IMR-90 (cell line): ENCODE data around the gene OVCA2.

Source experiments
- CEBPB ChIP-seq: IDR thresholded peaks from 2 replicates; pipeline ENCODE4 v1.6.1; 2012; ENCODE audit warnings: low read depth, low read length, improper control_type of control experiment
- CHD1 ChIP-seq: IDR thresholded peaks from 2 replicates; pipeline ENCODE4 v1.6.1; 2012; ENCODE audit warnings: low read depth, low read length, improper control_type of control experiment
- CTCF ChIP-seq: conservative IDR thresholded peaks from 2 replicates; pipeline ENCODE4 v1.5.1; 2012; ENCODE audit warnings: mild to moderate bottlenecking, low read depth, low read length, improper control_type of control experiment
- FOS ChIP-seq: fragments of 150-350 bp; IDR thresholded peaks from 2 replicates; pipeline ENCODE4 v1.6.1; 2016; ENCODE audit warnings: low read depth, low read length
- MAFK ChIP-seq: IDR thresholded peaks from 2 replicates; pipeline ENCODE4 v1.6.1; 2012; ENCODE audit warnings: low read depth, low read length, improper control_type of control experiment
- MAZ ChIP-seq: IDR thresholded peaks from 2 replicates; pipeline ENCODE4 v1.6.1; 2012; ENCODE audit warnings: low read depth, mild to moderate bottlenecking, low read length, improper control_type of control experiment, moderate library complexity, borderline replicate concordance
- MXI1 ChIP-seq: IDR thresholded peaks from 2 replicates; pipeline ENCODE4 v1.6.1; 2012; ENCODE audit warnings: low read depth, mild to moderate bottlenecking, low read length, moderate library complexity, borderline replicate concordance
- POLR2A ChIP-seq: IDR thresholded peaks from 2 replicates; pipeline ENCODE4 v1.6.1; 2012; ENCODE audit warnings: mild to moderate bottlenecking, low read depth, low read length
- RAD21 ChIP-seq: IDR thresholded peaks from 2 replicates; pipeline ENCODE4 v1.6.1; 2012; ENCODE audit warnings: low read length, improper control_type of control experiment
- RCOR1 ChIP-seq: IDR thresholded peaks from 2 replicates; pipeline ENCODE4 v1.6.1; 2012; ENCODE audit warnings: mild to moderate bottlenecking, low read length, improper control_type of control experiment; ENCODE audit not compliant: insufficient replicate concordance
- RFX5 ChIP-seq: IDR thresholded peaks from 2 replicates; pipeline ENCODE4 v1.8.0; 2012; ENCODE audit warnings: low read depth, mild to moderate bottlenecking, low read length, moderate library complexity
- SMC3 ChIP-seq: fragments of 150-350 bp; IDR thresholded peaks from 2 replicates; pipeline ENCODE4 v1.6.1; 2016; ENCODE audit warnings: low read depth, mild to moderate bottlenecking, antibody characterized with exemption, low read length, moderate library complexity
- TF ChIP-seq, protein P1 (sequence below): fragments of 150-350 bp; IDR thresholded peaks from 2 replicates; pipeline ENCODE4 v1.6.1; 2017; ENCODE audit warnings: mild to moderate bottlenecking, antibody characterized with exemption, low read length, low read depth

GRCh38 chr17:2084036-2084765, 42.4 kb downstream of the OVCA2 start:
- TF ChIP-seq CTCF: no peak
- TF ChIP-seq RFX5: no peak
- no peak for TF ChIP-seq SMC3
- no peak for TF ChIP-seq CEBPB
- no peak for TF ChIP-seq POLR2A
- TF ChIP-seq RAD21: no peak; the same call in 1 of the 2 replicates
- no peak for TF ChIP-seq MAZ
- TF ChIP-seq MAFK: no peak
- TF ChIP-seq, protein P1, sequence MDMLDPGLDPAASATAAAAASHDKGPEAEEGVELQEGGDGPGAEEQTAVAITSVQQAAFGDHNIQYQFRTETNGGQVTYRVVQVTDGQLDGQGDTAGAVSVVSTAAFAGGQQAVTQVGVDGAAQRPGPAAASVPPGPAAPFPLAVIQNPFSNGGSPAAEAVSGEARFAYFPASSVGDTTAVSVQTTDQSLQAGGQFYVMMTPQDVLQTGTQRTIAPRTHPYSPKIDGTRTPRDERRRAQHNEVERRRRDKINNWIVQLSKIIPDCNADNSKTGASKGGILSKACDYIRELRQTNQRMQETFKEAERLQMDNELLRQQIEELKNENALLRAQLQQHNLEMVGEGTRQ: no peak
- no peak for TF ChIP-seq FOS
- TF ChIP-seq RCOR1: no peak
- TF ChIP-seq MXI1: no peak
- TF ChIP-seq CHD1: no peak
